GM12873 (cell line): ENCODE data around the gene SLC16A6.

Source experiments
- TF ChIP-seq, protein P1 (sequence below): IDR thresholded peaks from 2 replicates; pipeline ENCODE4 v1.5.1; 2012; ENCODE audit warnings: low read depth, mild to moderate bottlenecking, moderate library complexity, low read length, control low read depth; ENCODE audit not compliant: insufficient read depth; ENCODE audit errors: missing control alignments

Gene SLC16A6

DNA sequence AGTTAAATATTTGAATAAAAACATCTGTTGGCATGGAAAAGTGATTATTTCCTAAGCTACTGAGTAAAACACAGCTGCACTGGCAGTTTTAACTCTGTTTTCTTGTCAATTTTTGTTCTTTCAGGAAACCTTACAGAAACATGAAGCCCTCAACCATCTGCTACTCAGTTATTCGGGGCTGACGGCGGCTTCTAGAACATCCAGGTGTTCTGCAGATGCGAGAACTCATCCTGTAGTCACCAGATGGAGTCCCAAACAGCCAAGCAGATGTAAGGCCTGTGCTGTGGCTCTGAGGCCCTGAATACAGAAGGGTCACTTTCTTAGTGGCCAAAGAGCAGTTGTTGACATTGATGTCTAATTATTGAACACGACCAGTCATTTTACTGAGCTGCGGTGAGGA, 15.9 kb upstream of the SLC16A6 start:
- TF ChIP-seq, protein P1, sequence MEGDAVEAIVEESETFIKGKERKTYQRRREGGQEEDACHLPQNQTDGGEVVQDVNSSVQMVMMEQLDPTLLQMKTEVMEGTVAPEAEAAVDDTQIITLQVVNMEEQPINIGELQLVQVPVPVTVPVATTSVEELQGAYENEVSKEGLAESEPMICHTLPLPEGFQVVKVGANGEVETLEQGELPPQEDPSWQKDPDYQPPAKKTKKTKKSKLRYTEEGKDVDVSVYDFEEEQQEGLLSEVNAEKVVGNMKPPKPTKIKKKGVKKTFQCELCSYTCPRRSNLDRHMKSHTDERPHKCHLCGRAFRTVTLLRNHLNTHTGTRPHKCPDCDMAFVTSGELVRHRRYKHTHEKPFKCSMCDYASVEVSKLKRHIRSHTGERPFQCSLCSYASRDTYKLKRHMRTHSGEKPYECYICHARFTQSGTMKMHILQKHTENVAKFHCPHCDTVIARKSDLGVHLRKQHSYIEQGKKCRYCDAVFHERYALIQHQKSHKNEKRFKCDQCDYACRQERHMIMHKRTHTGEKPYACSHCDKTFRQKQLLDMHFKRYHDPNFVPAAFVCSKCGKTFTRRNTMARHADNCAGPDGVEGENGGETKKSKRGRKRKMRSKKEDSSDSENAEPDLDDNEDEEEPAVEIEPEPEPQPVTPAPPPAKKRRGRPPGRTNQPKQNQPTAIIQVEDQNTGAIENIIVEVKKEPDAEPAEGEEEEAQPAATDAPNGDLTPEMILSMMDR, result no peak

DNA sequence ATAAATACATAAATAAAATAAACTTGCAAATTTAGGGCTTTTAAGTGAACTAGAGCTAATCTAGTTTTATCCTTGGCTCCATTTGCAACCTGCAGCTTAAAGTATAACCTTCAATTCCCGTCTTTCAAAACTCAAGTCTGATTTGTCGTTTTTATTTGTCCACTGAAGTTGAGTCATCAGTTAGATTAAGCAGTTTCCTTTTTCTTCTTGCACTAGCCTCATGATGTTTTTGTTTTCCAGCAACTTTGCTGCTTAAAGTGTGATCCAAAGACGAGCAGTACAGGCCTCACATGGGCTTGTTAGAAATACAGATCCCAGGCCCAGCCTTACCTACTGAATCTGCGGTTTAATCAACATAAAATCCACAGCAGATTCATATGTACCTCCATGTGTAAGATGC, 14.2 kb upstream of the SLC16A6 start:
- TF ChIP-seq, protein P1, result no peak

DNA sequence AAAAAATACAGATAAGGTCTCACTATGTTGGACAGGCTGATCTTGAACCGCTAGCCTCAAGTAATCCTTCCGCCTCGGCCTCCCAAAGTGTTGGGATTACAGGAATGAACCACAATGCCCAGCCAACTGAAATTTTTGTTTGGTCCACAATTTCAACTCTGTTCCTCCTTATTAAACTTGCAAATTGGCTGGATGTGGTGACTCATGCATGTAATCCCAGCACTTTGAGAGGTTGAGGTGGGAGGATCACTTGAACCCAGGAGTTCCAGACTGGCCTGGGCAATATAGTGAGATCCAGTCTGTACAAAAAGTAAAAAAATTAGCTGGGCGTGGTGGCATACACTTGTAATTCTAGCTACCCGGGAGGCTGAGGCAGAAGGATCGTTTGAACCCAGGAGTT, 13.8 kb upstream of the SLC16A6 start:
- TF ChIP-seq, protein P1, result no peak

DNA sequence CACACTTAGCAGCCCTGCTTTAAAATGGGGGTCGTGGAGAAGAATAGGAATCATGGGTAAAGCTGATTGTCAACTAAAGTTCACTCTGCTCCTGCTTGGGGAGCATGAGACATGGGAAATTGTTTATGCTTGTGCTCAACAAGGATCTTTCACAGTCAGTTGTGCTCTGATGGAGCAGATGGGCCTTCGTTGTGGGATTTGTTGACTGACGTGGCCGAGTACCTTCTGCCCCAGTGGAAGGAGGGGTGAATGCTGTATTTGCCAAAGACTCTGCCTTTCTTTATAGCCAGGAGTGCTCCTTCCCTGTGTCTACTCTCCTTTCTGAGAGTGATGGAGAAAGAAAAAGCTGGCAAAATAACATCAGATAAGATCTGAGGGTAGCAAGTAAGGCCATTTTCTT, 11.7 kb upstream of the SLC16A6 start:
- TF ChIP-seq, protein P1, result no peak

DNA sequence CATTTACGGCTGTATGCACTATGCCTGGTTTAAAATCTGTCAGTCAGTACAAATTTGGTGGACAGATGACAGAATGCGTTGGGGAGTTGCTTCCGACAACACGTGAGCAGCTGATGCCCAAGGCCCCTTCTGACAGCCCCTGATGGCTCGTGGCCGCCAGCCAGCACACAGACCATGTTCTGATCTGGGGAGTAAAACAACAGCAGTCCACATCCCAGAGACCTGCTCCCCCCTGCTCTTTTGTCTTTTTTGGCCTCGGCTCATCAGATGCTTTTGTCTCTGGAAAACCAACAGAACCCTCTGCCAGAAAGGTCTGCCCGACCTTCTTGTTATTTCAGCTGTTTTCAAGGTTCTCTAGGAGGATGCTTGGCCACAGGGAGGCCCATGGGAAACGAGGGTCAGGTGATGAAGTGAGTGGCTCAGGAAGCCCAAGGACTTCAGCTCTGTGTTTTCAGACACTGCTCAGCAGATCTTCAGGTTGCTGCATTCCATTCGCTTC, 11.2 kb upstream of the SLC16A6 start:
- TF ChIP-seq, protein P1, result no peak

DNA sequence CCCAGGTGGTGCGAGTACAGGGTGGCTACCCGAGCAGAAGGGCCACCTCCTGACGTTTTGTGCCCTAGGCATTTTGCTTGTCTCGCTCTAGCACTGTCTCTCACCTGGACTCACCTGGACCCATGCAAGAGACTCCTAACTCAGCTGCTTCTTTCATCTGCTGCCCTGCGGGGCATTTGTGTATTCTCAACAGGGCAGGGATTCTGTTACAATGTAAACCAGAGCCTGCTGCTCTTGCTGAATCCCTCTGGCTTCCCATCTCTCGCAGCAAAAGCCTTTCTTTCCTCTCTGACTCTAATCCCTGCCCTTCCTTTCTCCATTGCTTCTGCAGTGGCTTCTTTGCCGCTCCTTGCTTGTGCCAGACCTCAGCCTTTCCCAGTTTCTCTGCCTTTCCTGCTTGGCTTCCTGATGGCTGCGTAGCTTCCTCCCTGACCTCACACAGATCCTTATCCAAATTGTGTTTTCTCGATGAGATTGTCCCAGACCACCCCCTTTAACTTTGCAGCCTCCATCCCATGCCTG, 10.6 kb upstream of the SLC16A6 start:
- TF ChIP-seq, protein P1, result no peak

DNA sequence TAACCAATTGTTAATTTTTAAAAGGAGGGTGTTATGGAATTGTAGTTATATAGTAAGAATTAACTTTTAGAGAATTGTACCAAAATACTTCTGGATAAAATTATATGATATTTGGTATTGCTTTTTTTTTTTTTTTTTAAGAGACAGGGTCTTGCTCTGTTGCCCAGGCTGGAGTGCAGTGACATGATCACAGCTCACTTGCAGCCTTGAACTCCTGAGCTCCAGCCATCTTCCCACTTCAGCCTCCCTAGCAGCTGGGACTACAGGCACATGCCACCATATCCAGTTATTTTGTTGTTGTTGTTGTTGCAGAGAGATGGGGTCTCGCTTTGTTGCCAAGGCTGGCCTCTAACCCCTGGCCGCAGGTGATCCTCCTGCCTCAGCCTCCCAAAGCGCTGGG, 8.9 kb upstream of the SLC16A6 start:
- TF ChIP-seq, protein P1, result no peak
